B cell (primary cell): ENCODE data around the gene CAMK2D.

Experiments
- EZH2 ChIP-seq: IDR thresholded peaks from 2 replicates; pipeline ENCODE4 v1.6.1; 2012; ENCODE audit warnings: borderline replicate concordance, low read depth, mild to moderate bottlenecking, moderate library complexity, low read length; ENCODE audit not compliant: insufficient read depth, poor library complexity, severe bottlenecking
- TF ChIP-seq, protein P1 (sequence below): fragments of 200-600 bp; IDR thresholded peaks from one replicate; pipeline ENCODE4 v1.8.0; 2022; ENCODE audit warnings: antibody characterized with exemption, mild to moderate bottlenecking

DNA sequence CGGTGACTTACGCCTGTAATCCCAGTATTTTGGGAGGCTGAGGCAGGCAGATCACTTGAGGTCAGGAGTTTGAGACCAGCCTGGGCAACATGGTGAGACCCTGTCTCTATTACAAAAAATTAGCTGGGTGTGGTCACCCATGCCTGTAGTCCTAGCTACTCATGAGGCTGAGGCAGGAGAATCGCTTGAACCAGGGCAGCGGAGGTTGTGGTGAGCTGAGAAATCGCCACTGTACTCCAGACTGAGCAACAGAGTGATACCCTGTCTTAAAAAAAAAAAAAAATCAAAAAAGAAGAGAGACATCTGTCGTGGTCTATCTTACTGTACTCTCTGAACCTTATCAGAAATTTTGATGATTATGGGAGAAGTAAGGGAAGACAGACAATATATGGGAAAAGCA is 144.3 kb downstream of the CAMK2D start:
- TF ChIP-seq, protein P1, sequence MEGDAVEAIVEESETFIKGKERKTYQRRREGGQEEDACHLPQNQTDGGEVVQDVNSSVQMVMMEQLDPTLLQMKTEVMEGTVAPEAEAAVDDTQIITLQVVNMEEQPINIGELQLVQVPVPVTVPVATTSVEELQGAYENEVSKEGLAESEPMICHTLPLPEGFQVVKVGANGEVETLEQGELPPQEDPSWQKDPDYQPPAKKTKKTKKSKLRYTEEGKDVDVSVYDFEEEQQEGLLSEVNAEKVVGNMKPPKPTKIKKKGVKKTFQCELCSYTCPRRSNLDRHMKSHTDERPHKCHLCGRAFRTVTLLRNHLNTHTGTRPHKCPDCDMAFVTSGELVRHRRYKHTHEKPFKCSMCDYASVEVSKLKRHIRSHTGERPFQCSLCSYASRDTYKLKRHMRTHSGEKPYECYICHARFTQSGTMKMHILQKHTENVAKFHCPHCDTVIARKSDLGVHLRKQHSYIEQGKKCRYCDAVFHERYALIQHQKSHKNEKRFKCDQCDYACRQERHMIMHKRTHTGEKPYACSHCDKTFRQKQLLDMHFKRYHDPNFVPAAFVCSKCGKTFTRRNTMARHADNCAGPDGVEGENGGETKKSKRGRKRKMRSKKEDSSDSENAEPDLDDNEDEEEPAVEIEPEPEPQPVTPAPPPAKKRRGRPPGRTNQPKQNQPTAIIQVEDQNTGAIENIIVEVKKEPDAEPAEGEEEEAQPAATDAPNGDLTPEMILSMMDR = no peak
- no peak for TF ChIP-seq EZH2
